ENCODE results near the gene KRTAP10-6. TPM values are rescaled to one million over a fixed set of nuclear protein-coding genes. Genes with fewer than 3 reads are reported as not detected.
"Not testable (repeated sequence)": the region's sequence is repeated elsewhere in the genome, so short reads cannot be mapped to it uniquely, and the experiment has no call there.

The KRTAP10-6 gene
- total and polyA plus RNA-seq, 2 donors (not counting 1 experiment from before 2014, with no cell fraction given), result not detected

DNA sequence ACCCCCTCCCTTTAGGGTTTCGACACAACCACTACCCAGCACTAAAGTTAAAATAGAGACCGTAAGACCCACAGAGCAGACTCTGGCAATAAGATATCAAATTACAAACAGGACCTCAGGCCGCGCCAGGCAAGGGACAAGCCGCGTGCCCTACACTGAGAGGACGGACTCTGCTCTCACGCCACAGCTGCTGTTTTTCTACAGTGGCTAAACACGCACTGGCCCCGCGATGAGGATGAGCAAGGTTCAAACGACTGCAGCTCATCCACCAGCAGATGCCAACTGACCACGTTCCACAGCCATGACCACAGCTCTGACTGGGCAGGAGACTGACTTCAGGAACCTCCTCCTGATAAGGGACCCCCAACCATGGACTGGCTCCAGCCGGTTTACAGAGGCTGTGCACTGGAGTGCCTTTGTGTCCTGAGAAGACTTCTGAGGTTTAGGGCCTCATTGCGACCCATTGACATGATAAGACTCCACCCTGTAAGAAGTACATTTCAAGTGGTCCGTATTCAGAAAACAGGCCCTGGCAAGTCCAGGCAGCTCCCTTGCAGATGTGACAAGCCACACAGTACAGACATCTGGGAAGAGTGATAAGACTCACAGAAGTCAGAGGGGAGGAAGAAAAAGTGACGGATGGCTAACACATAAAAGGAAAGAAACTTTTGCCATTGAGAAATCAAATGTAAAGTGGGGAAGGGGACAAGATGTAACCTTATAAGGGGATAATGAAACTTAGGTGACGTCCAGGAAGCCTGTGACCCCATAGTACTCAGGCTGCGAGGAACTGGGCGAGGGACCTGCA lies 1.5 kb upstream of the KRTAP10-6 start:
- WGBS (ENCODE audit: insufficient coverage), result 78% methylated on average over 20 of the region's 20 CpGs
- no peak for TF ChIP-seq EZH2 (IDR thresholded peaks at IDR 0.05; ENCODE audit: borderline replicate concordance, insufficient read depth, low read depth, low read length, poor library complexity, severe bottlenecking)
- TF ChIP-seq, protein P1, sequence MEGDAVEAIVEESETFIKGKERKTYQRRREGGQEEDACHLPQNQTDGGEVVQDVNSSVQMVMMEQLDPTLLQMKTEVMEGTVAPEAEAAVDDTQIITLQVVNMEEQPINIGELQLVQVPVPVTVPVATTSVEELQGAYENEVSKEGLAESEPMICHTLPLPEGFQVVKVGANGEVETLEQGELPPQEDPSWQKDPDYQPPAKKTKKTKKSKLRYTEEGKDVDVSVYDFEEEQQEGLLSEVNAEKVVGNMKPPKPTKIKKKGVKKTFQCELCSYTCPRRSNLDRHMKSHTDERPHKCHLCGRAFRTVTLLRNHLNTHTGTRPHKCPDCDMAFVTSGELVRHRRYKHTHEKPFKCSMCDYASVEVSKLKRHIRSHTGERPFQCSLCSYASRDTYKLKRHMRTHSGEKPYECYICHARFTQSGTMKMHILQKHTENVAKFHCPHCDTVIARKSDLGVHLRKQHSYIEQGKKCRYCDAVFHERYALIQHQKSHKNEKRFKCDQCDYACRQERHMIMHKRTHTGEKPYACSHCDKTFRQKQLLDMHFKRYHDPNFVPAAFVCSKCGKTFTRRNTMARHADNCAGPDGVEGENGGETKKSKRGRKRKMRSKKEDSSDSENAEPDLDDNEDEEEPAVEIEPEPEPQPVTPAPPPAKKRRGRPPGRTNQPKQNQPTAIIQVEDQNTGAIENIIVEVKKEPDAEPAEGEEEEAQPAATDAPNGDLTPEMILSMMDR (IDR thresholded peaks at IDR 0.05), result no peak
- Mint-ChIP-seq H3K27me3 (peaks cover 24% of the 10 kb centered on the region), H3K4me3 (no peak overlapping the region), H3K27ac (no peak overlapping the region), H3K4me1 (no peaks in the 10 kb centered on the region), H3K9me3 (ENCODE audit: insufficient read depth) (peaks cover 6% of the 10 kb centered on the region)
- POLR2A ChIA-PET, result no interaction called here
- DNase-seq (no peak), ATAC-seq (ENCODE audit: low read depth) (no peak)
- Histone ChIP-seq H3K9me3 (ENCODE audit: control extremely low read depth in 1 of 3, control insufficient read depth in 2 of 3, insufficient read depth in 1 of 3, low read length in 2 of 3) (peaks cover 0 to 2% (median 0%) of the 10 kb centered on the region in 3 donors), H3K4me1 (ENCODE audit: control insufficient read depth in 2 of 2, insufficient read depth in 2 of 2, low read length in 2 of 2) (no peaks in the 10 kb centered on the region), H3K4me3 (ENCODE audit: control extremely low read depth in 1 of 5, extremely low read depth in 1 of 5, insufficient read depth in 1 of 5, low read depth in 2 of 5, low read length in 4 of 5) (no peak overlapping the region), H3K27ac (ENCODE audit: low read length in 2 of 2) (no peak overlapping the region), H3K79me2 (ENCODE audit: control insufficient read depth, insufficient read depth, low read length) (no peaks in the 10 kb centered on the region), H3K4me2 (replicated peaks; ENCODE audit: low read depth, low read length, poor library complexity, severe bottlenecking) (no peak overlapping the region), H3K9ac (ENCODE audit: low read length) (no peak overlapping the region), H2AFZ (ENCODE audit: insufficient read depth, low read depth, low read length, poor library complexity, severe bottlenecking) (no peak overlapping the region), H3K27me3 (replicated peaks in 1 of 4; ENCODE audit: control extremely low read depth in 1 of 4, control insufficient read depth in 3 of 4, insufficient read depth in 4 of 4, low read length in 3 of 4) (peaks cover 0 to 3% (median 0%) of the 10 kb centered on the region in 4 experiments), H3K36me3 (replicated peaks in 1 of 2; ENCODE audit: control extremely low read depth in 1 of 2, control insufficient read depth in 1 of 2, extremely low read depth in 1 of 2, insufficient read depth in 2 of 2, low read length in 1 of 2) (no peaks in the 10 kb centered on the region), H4K20me1 (ENCODE audit: control insufficient read depth, insufficient read depth, low read length, poor library complexity, severe bottlenecking) (no peaks in the 10 kb centered on the region)
- CTCF ChIA-PET, result no interaction called here
- intact Hi-C loops (cut with micrococcal nuclease), result no loop called here

DNA sequence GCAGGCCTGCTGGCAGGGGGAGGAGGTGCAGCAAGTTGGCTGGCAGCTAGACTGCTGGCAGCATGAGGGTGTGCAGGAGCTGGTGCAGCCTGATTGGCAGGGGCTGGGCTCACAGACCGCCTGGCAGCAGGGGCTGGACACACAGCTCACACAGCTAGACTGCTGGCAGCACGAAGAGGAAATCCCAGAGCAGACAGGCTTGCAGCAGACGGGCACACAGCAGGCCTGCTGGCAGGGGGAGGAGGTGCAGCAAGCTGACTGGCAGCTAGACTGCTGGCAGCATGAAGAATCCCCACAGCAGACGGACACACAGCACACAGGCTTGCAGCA lies 539 bp downstream of the KRTAP10-6 start:
- H3K36me3 ChIP-seq (replicated peaks in 1 of 2; ENCODE audit: control extremely low read depth in 1 of 2, control insufficient read depth in 1 of 2, extremely low read depth in 1 of 2, insufficient read depth in 2 of 2, low read length in 1 of 2); H3K27ac ChIP-seq (ENCODE audit: low read length in 2 of 2); H3K27ac Mint-ChIP-seq; H3K4me3 ChIP-seq (ENCODE audit: control extremely low read depth in 1 of 5, extremely low read depth in 1 of 5, insufficient read depth in 1 of 5, low read depth in 2 of 5, low read length in 4 of 5); H3K4me1 ChIP-seq (ENCODE audit: control insufficient read depth in 2 of 2, insufficient read depth in 2 of 2, low read length in 2 of 2); ATAC-seq (ENCODE audit: low read depth); H2AFZ ChIP-seq (ENCODE audit: insufficient read depth, low read depth, low read length, poor library complexity, severe bottlenecking); H3K9me3 ChIP-seq (ENCODE audit: control extremely low read depth in 1 of 3, control insufficient read depth in 2 of 3, insufficient read depth in 1 of 3, low read length in 2 of 3); POLR2A ChIA-PET; DNase-seq; H3K27me3 ChIP-seq (replicated peaks in 1 of 4; ENCODE audit: control extremely low read depth in 1 of 4, control insufficient read depth in 3 of 4, insufficient read depth in 4 of 4, low read length in 3 of 4); H3K4me3 Mint-ChIP-seq; H3K79me2 ChIP-seq (ENCODE audit: control insufficient read depth, insufficient read depth, low read length); intact Hi-C loops (cut with micrococcal nuclease); H3K9me3 Mint-ChIP-seq (ENCODE audit: insufficient read depth); CTCF ChIA-PET; H3K9ac ChIP-seq (ENCODE audit: low read length); H3K4me1 Mint-ChIP-seq; H3K4me2 ChIP-seq (replicated peaks; ENCODE audit: low read depth, low read length, poor library complexity, severe bottlenecking); H4K20me1 ChIP-seq (ENCODE audit: control insufficient read depth, insufficient read depth, low read length, poor library complexity, severe bottlenecking): not testable (repeated sequence)
- whole genome bisulfite sequencing (ENCODE audit: insufficient coverage), result no CpG with 5 or more reads among the region's 4 CpGs
- peaks cover 26% of the 10 kb centered on the region for H3K27me3 Mint-ChIP-seq

DNA sequence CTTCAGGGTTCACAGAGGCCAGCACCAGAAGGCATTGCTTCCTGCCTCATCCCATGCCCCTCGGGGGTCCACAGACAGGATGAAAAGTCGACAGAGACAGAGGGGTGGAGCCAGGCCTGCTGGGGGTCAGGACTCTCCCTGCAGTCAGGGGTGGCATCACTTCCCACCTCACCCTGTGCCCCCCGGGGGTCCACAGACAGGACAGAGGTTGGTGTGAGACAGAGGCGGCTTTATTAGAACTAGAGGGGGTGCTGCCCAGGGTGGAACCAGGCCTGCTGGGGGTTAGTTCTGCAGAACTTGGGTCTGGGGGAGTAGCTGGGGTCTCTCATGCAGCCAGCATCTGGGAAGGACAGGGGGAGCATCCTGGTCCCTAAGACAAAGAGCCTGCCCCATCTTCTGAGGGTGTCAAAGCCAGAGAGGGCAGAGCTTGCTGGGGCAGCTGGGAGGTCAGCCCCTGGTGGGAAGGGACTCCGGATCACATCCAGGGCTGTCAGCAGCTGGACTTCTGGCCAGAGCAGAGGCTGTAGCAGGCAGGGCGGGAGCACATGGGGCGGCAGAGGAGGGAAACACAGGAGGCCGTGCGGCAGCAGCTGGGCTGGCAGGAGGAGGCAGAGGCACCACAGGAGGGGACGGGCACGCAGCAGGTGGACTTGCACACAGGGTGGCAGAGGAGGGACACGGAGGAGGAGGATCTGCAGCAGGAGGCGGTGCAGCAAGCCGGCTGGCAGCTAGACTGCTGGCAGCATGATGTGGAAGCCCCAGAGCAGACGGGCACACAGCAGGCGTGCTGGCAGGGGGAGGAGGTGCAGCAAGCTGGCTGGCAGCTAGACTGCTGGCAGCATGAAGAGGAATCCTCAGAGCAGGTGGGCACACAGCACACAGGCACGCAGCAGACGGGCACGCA lies 1.2 kb downstream of the KRTAP10-6 start:
- 89% methylated on average over 7 of the region's 19 CpGs for WGBS (ENCODE audit: insufficient coverage)
- H3K4me1 Mint-ChIP-seq; H3K27me3 ChIP-seq (replicated peaks in 1 of 4; ENCODE audit: control extremely low read depth in 1 of 4, control insufficient read depth in 3 of 4, insufficient read depth in 4 of 4, low read length in 3 of 4); H3K4me2 ChIP-seq (replicated peaks; ENCODE audit: low read depth, low read length, poor library complexity, severe bottlenecking); CTCF ChIA-PET; H3K4me3 ChIP-seq (ENCODE audit: control extremely low read depth in 1 of 5, extremely low read depth in 1 of 5, insufficient read depth in 1 of 5, low read depth in 2 of 5, low read length in 4 of 5); DNase-seq; H3K9ac ChIP-seq (ENCODE audit: low read length); H3K9me3 ChIP-seq (ENCODE audit: control extremely low read depth in 1 of 3, control insufficient read depth in 2 of 3, insufficient read depth in 1 of 3, low read length in 2 of 3); ATAC-seq (ENCODE audit: low read depth); H2AFZ ChIP-seq (ENCODE audit: insufficient read depth, low read depth, low read length, poor library complexity, severe bottlenecking); H3K27ac ChIP-seq (ENCODE audit: low read length in 2 of 2); H3K4me3 Mint-ChIP-seq; H3K9me3 Mint-ChIP-seq (ENCODE audit: insufficient read depth); H3K27ac Mint-ChIP-seq; H3K79me2 ChIP-seq (ENCODE audit: control insufficient read depth, insufficient read depth, low read length); H3K36me3 ChIP-seq (replicated peaks in 1 of 2; ENCODE audit: control extremely low read depth in 1 of 2, control insufficient read depth in 1 of 2, extremely low read depth in 1 of 2, insufficient read depth in 2 of 2, low read length in 1 of 2); POLR2A ChIA-PET; H3K4me1 ChIP-seq (ENCODE audit: control insufficient read depth in 2 of 2, insufficient read depth in 2 of 2, low read length in 2 of 2); intact Hi-C loops (cut with micrococcal nuclease); H4K20me1 ChIP-seq (ENCODE audit: control insufficient read depth, insufficient read depth, low read length, poor library complexity, severe bottlenecking): not testable (repeated sequence)
- H3K27me3 Mint-ChIP-seq, result peaks cover 33% of the 10 kb centered on the region

Data from B cell (primary cell).